ENCODE data around the gene C20orf204.

C20orf204 gene

GRCh38 chr20:64042054-64042781, 6.2 kb downstream of the C20orf204 start:
- no peak for DNase-seq (ENCODE audit: low read depth in 2 of 2)

GRCh38 chr20:64043768-64044167, 7.8 kb downstream of the C20orf204 start:
- no peak for DNase-seq (ENCODE audit: low read depth in 2 of 2)

- DNase-seq (ENCODE audit: low read depth in 2 of 2) = no peak
Measured at GRCh38 chr20:64044484-64045247, 8.7 kb downstream of the C20orf204 start.

GRCh38 chr20:64045346-64046011, 9.5 kb downstream of the C20orf204 start:
- DNase-seq (ENCODE audit: low read depth in 2 of 2) = no peak

GRCh38 chr20:64047046-64047389, 11.0 kb downstream of the C20orf204 start:
- DNase-seq (ENCODE audit: low read depth in 2 of 2) = no peak

GRCh38 chr20:64047968-64048401, 12.0 kb downstream of the C20orf204 start:
- no peak for DNase-seq (ENCODE audit: low read depth in 2 of 2)

GRCh38 chr20:64048402-64049044, 12.5 kb downstream of the C20orf204 start:
- no peak for DNase-seq (ENCODE audit: low read depth in 2 of 2)

- no peak for DNase-seq (ENCODE audit: low read depth in 2 of 2)
Measured at GRCh38 chr20:64049060-64049877, 13.3 kb downstream of the C20orf204 start, which contains the start of gene SOX18. TSS of gene SOX18 (minus strand) at chr20:64049639. CDS start at chr20:64049516, 123 bp downstream.

- no peak for DNase-seq (ENCODE audit: low read depth in 2 of 2)
Measured at GRCh38 chr20:64049878-64050260, 13.9 kb downstream of the C20orf204 start.

GRCh38 chr20:64050261-64051032, 14.5 kb downstream of the C20orf204 start:
- no peak for DNase-seq (ENCODE audit: low read depth in 2 of 2)

- DNase-seq (ENCODE audit: low read depth in 2 of 2) = no peak
Measured at GRCh38 chr20:64051033-64051452, 15.1 kb downstream of the C20orf204 start.

- DNase-seq (ENCODE audit: low read depth in 2 of 2) = no peak
Measured at GRCh38 chr20:64051561-64052325, 15.8 kb downstream of the C20orf204 start.

GRCh38 chr20:64052326-64052722, 16.3 kb downstream of the C20orf204 start:
- no peak for DNase-seq (ENCODE audit: low read depth in 2 of 2)

- no peak for DNase-seq (ENCODE audit: low read depth in 2 of 2)
Measured at GRCh38 chr20:64052987-64053840, 17.2 kb downstream of the C20orf204 start.

- DNase-seq (ENCODE audit: low read depth in 2 of 2) = no peak
Measured at GRCh38 chr20:64053841-64054661, 18.1 kb downstream of the C20orf204 start.

- no peak for DNase-seq (ENCODE audit: low read depth in 2 of 2)
Measured at GRCh38 chr20:64055396-64055892, 19.5 kb downstream of the C20orf204 start.

GRCh38 chr20:64055893-64056638, 20.1 kb downstream of the C20orf204 start:
- DNase-seq (ENCODE audit: low read depth in 2 of 2) = no peak
